DMS114 treated with DMSO at 0.1 percent for 48 hours (cell line): ENCODE results near the gene ORAI1.

ENCODE experiments used
- DNase-seq: peaks from one replicate; lab custom pipeline; 2025; ENCODE audit not compliant: unreplicated experiment; lab: John Stamatoyannopoulos, UW

Gene ORAI1

GRCh38 chr12:121689430-121689829, 63.1 kb downstream of the ORAI1 start:
- no peak for DNase-seq
